PFSK-1 (cell line): ENCODE data around the gene DNAH6.

Experiments used
- FOXP2 ChIP-seq: optimal IDR thresholded peaks from 2 replicates; pipeline ENCODE3; 2011; ENCODE audit warnings: borderline replicate concordance, control low read depth, inconsistent platforms; ENCODE audit not compliant: insufficient read depth; ENCODE audit errors: extremely low read length, extremely low read depth
- POLR2AphosphoS5 ChIP-seq: IDR thresholded peaks from 2 replicates; pipeline ENCODE4 v1.6.1; 2012; ENCODE audit warnings: low read depth, mild to moderate bottlenecking, control low read depth, low read length, moderate library complexity
- REST ChIP-seq, 2 experiments: IDR thresholded peaks; 2 replicates each; pipeline versions ENCODE4 v1.6.1 to v1.8.0; 2011 to 2012; ENCODE audit warnings: low read depth in 2 of 2, low read length in 2 of 2, control low read depth in 1 of 2, inconsistent platforms in 1 of 2, mild to moderate bottlenecking in 1 of 2, moderate library complexity in 1 of 2; ENCODE audit not compliant: insufficient read depth in 1 of 2
- SIN3A ChIP-seq: IDR thresholded peaks from 2 replicates; pipeline ENCODE4 v1.6.1; 2012; ENCODE audit warnings: mild to moderate bottlenecking, low read length, moderate library complexity, borderline replicate concordance; ENCODE audit not compliant: insufficient read depth
- TAF1 ChIP-seq: IDR thresholded peaks from 2 replicates; pipeline ENCODE4 v1.6.1; 2012; ENCODE audit warnings: low read length, control low read depth, borderline replicate concordance; ENCODE audit not compliant: insufficient read depth

The DNAH6 gene

GRCh38 chr2:84727315-84727714, 211.0 kb downstream of the DNAH6 start:
- TF ChIP-seq SIN3A: no peak
- no peak for TF ChIP-seq POLR2AphosphoS5
- no peak for TF ChIP-seq REST (IDR thresholded peaks at IDR 0.05; ENCODE audit: insufficient read depth in 1 of 2, low read depth in 2 of 2, low read length in 2 of 2)
- TF ChIP-seq FOXP2: no peak
- no peak for TF ChIP-seq TAF1

- TF ChIP-seq POLR2AphosphoS5: no peak
- TF ChIP-seq FOXP2: no peak
- TF ChIP-seq TAF1: no peak
- TF ChIP-seq REST (IDR thresholded peaks at IDR 0.05; ENCODE audit: insufficient read depth in 1 of 2, low read depth in 2 of 2, low read length in 2 of 2): no peak
- no peak for TF ChIP-seq SIN3A
These were observed 212.9 kb downstream of the DNAH6 start for GRCh38 chr2:84729224-84729623.

- TF ChIP-seq SIN3A (no peak), POLR2AphosphoS5 (no peak), REST (IDR thresholded peaks at IDR 0.05; ENCODE audit: insufficient read depth in 1 of 2, low read depth in 2 of 2, low read length in 2 of 2) (no peak), TAF1 (no peak), FOXP2 (no peak)
These were observed 214.9 kb downstream of the DNAH6 start for GRCh38 chr2:84731185-84731584.

GRCh38 chr2:84732897-84733778, 216.8 kb downstream of the DNAH6 start:
- TF ChIP-seq FOXP2 (no peak), SIN3A (no peak), TAF1 (no peak), POLR2AphosphoS5 (no peak), REST (IDR thresholded peaks at IDR 0.05; ENCODE audit: insufficient read depth in 1 of 2, low read depth in 2 of 2, low read length in 2 of 2) (no peak)

- TF ChIP-seq POLR2AphosphoS5 (no peak), TAF1 (no peak), REST (IDR thresholded peaks at IDR 0.05; ENCODE audit: insufficient read depth in 1 of 2, low read depth in 2 of 2, low read length in 2 of 2) (no peak), SIN3A (no peak), FOXP2 (no peak)
These were observed 219.1 kb downstream of the DNAH6 start for GRCh38 chr2:84735389-84735788.
